SK-N-SH treated with all-trans-retinoic acid at 6 μM for 48 hours (cell line): ENCODE data around the gene UVRAG.

Experiments
- CREB5 ChIP-seq: fragments of 250-450 bp; sonication (Bioruptor Pico); IDR thresholded peaks from 2 replicates; pipeline ENCODE4 v1.5.1; 2020; ENCODE audit warnings: low read depth, mild to moderate bottlenecking, moderate library complexity
- CSRNP3 ChIP-seq: fragments of 250-450 bp; sonication (Bioruptor Pico); IDR thresholded peaks from 2 replicates; pipeline ENCODE4 v1.5.1; 2021; ENCODE audit warnings: mild to moderate bottlenecking, moderate library complexity
- ESRRG ChIP-seq: fragments of 250-450 bp; sonication (Bioruptor Pico); IDR thresholded peaks from 2 replicates; pipeline ENCODE4 v1.6.1; 2021; ENCODE audit warnings: mild to moderate bottlenecking
- GLIS3 ChIP-seq: fragments of 250-450 bp; sonication (Bioruptor Pico); IDR thresholded peaks from 2 replicates; pipeline ENCODE4 v1.5.0; 2020; ENCODE audit warnings: mild to moderate bottlenecking, moderate library complexity
- ISL1 ChIP-seq: fragments of 250-450 bp; sonication (Bioruptor Pico); IDR thresholded peaks from 2 replicates; pipeline ENCODE4 v2.1.2; 2022; ENCODE audit warnings: mild to moderate bottlenecking, moderate library complexity
- RARB ChIP-seq: fragments of 250-450 bp; sonication (Bioruptor Pico); IDR thresholded peaks from 2 replicates; pipeline ENCODE4 v1.8.0; 2021; ENCODE audit warnings: mild to moderate bottlenecking, moderate library complexity
- SNAI2 ChIP-seq: fragments of 250-450 bp; sonication (Bioruptor Pico); IDR thresholded peaks from 2 replicates; pipeline ENCODE4 v1.5.0; 2020; ENCODE audit warnings: mild to moderate bottlenecking, moderate library complexity
- ZFP3 ChIP-seq: fragments of 250-450 bp; sonication (Bioruptor Pico); IDR thresholded peaks from 2 replicates; pipeline ENCODE4 v1.5.0; 2020; ENCODE audit warnings: mild to moderate bottlenecking, moderate library complexity
- TF ChIP-seq, protein P1 (sequence below): fragments of 250-450 bp; sonication (Bioruptor Pico); IDR thresholded peaks from 2 replicates; pipeline ENCODE4 v1.8.0; 2020; ENCODE audit warnings: mild to moderate bottlenecking, moderate library complexity, borderline replicate concordance

DNA sequence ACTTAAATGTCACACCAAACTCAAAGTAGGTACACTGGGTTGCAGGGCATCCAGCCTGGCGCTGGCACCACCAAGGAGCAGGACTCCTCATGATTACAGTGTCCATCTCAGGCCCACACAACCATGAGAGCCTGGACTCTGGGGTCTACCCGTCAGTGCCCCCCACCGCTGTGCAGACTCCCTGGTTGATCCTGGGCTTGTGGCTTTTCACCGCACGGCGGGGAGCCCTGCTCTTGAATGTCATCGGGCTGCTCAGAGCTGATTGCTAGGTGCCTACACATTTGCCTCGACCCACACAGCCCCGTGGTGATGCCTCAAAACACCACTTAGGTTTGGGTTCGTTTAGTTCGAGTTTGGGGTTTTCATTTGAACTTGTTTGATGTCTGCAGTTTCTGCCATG is 328.3 kb downstream of the UVRAG start:
- TF ChIP-seq GLIS3 (CRISPR knock-in tag), result no peak
- no peak for TF ChIP-seq ESRRG (CRISPR knock-in tag)
- no peak for TF ChIP-seq SNAI2
- TF ChIP-seq ZFP3 (CRISPR knock-in tag), result no peak
- TF ChIP-seq, protein P1, sequence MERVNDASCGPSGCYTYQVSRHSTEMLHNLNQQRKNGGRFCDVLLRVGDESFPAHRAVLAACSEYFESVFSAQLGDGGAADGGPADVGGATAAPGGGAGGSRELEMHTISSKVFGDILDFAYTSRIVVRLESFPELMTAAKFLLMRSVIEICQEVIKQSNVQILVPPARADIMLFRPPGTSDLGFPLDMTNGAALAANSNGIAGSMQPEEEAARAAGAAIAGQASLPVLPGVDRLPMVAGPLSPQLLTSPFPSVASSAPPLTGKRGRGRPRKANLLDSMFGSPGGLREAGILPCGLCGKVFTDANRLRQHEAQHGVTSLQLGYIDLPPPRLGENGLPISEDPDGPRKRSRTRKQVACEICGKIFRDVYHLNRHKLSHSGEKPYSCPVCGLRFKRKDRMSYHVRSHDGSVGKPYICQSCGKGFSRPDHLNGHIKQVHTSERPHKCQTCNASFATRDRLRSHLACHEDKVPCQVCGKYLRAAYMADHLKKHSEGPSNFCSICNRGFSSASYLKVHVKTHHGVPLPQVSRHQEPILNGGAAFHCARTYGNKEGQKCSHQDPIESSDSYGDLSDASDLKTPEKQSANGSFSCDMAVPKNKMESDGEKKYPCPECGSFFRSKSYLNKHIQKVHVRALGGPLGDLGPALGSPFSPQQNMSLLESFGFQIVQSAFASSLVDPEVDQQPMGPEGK (CRISPR knock-in tag), result no peak
- no peak for TF ChIP-seq RARB (CRISPR knock-in tag)
- no peak for TF ChIP-seq ISL1
- no peak for TF ChIP-seq CSRNP3 (CRISPR knock-in tag)
- TF ChIP-seq CREB5 (CRISPR knock-in tag), result no peak
